IMR-90 (cell line): ENCODE results near the gene SUGP2. TPM values are rescaled to one million over a fixed set of nuclear protein-coding genes. Genes with fewer than 3 reads are reported as not detected.

ENCODE experiments used
- ATAC-seq: fragments of 200-7000 bp; cut with Tn5 transposase; 2 replicates; pipeline ENCODE4 v1.9.1; 2020; ENCODE audit warnings: low read depth, mild to moderate bottlenecking, moderate library complexity
- BruUV-seq: library from RNA; stranded (reverse); fragments of 400-500 nt; replicated peaks from 2 replicates; lab custom pipeline; 2021; lab: Mats Ljungman, UMichigan
- CTCF ChIA-PET: fragments of 300-600 bp; formaldehyde crosslinking; extraction: SDS; loops from one replicate; lab custom pipeline; 2021; ENCODE audit warnings: antibody characterized with exemption; lab: Yijun Ruan, JAX
- POLR2A ChIA-PET: fragments of 300-600 bp; sonication (Branson Sonifier 250); formaldehyde crosslinking; loops from one replicate; lab custom pipeline; 2022; ENCODE audit warnings: antibody characterized with exemption; ENCODE audit not compliant: unreplicated experiment; lab: Charles Lee
- DNase-seq: peaks from one replicate; pipeline ENCODE4 v3.0.0; 2013
- H2AFZ ChIP-seq: replicated peaks from 2 replicates; pipeline ENCODE3; 2013; ENCODE audit warnings: low read length, mild to moderate bottlenecking; ENCODE audit not compliant: poor library complexity
- H2AK5ac ChIP-seq: 2 replicates; pipeline ENCODE4 v1.6.1; 2013; ENCODE audit warnings: low read depth, low read length, inconsistent platforms
- H2AK9ac ChIP-seq: replicated peaks from 2 replicates; pipeline ENCODE3; 2013; ENCODE audit warnings: mild to moderate bottlenecking, low read depth, low read length, moderate library complexity; ENCODE audit not compliant: poor library complexity
- H2BK120ac ChIP-seq: 2 replicates; pipeline ENCODE4 v1.6.1; 2013; ENCODE audit warnings: low read depth, low read length, inconsistent platforms
- H2BK15ac ChIP-seq: 3 replicates; pipeline ENCODE4 v1.6.1; 2013; ENCODE audit warnings: low read depth, low read length, inconsistent platforms
- H2BK20ac ChIP-seq: 2 replicates; pipeline ENCODE4 v1.6.1; 2013; ENCODE audit warnings: low read depth, mild to moderate bottlenecking, inconsistent platforms, low read length, moderate library complexity
- H2BK5ac ChIP-seq: 2 replicates; pipeline ENCODE4 v1.6.1; 2013; ENCODE audit warnings: mild to moderate bottlenecking, low read depth, low read length, inconsistent platforms; ENCODE audit not compliant: poor library complexity, severe bottlenecking
- H3K14ac ChIP-seq: replicated peaks from 2 replicates; pipeline ENCODE4 v1.6.1; 2013; ENCODE audit warnings: low read depth, low read length, inconsistent platforms
- H3K18ac ChIP-seq: 2 replicates; pipeline ENCODE4 v1.6.1; 2013; ENCODE audit warnings: low read depth, low read length, control low read depth
- H3K23ac ChIP-seq: 2 replicates; pipeline ENCODE4 v1.6.1; 2013; ENCODE audit warnings: low read depth, low read length, inconsistent platforms
- H3K27ac ChIP-seq: 2 replicates; pipeline ENCODE4 v1.5.1; 2013; ENCODE audit warnings: mild to moderate bottlenecking, control low read depth, low read length; ENCODE audit not compliant: insufficient read depth
- H3K27me3 ChIP-seq: 2 replicates; pipeline ENCODE4 v1.6.1; 2013; ENCODE audit warnings: low read length; ENCODE audit not compliant: control insufficient read depth, insufficient read depth
- H3K36me3 ChIP-seq: 2 replicates; pipeline ENCODE4 v1.6.1; 2013; ENCODE audit warnings: low read length, mixed read lengths; ENCODE audit not compliant: control insufficient read depth, insufficient read depth
- H3K4ac ChIP-seq: 2 replicates; pipeline ENCODE4 v1.6.1; 2013; ENCODE audit warnings: low read depth, low read length, inconsistent platforms
- H3K4me1 ChIP-seq: 2 replicates; pipeline ENCODE4 v1.6.1; 2013; ENCODE audit warnings: low read length, mixed read lengths; ENCODE audit not compliant: control insufficient read depth, insufficient read depth
- H3K4me2 ChIP-seq: 2 replicates; pipeline ENCODE4 v1.6.1; 2013; ENCODE audit warnings: low read depth, mild to moderate bottlenecking, control low read depth, low read length, moderate library complexity
- H3K4me3 ChIP-seq: 2 replicates; pipeline ENCODE4 v1.5.1; 2013; ENCODE audit warnings: low read depth, mild to moderate bottlenecking, control low read depth, low read length, moderate library complexity; ENCODE audit not compliant: insufficient read depth
- H3K56ac ChIP-seq: 2 replicates; pipeline ENCODE4 v1.6.1; 2013; ENCODE audit warnings: low read length, inconsistent platforms; ENCODE audit not compliant: insufficient read depth; ENCODE audit errors: extremely low read depth
- H3K79me1 ChIP-seq, 2 experiments: 2 replicates each; pipeline ENCODE4 v1.6.1; 2013; ENCODE audit warnings: low read length in 2 of 2, inconsistent platforms in 1 of 2, low read depth in 1 of 2
- H3K9ac ChIP-seq: 2 replicates; pipeline ENCODE4 v1.6.1; 2013; ENCODE audit warnings: low read depth, low read length, control low read depth
- H3K9me1 ChIP-seq: 2 replicates; pipeline ENCODE4 v1.6.1; 2013; ENCODE audit warnings: low read length, inconsistent platforms; ENCODE audit not compliant: insufficient read depth
- H3K9me3 ChIP-seq: 2 replicates; pipeline ENCODE4 v1.6.1; 2013; ENCODE audit warnings: low read length; ENCODE audit not compliant: control insufficient read depth, insufficient read depth
- H4K20me1 ChIP-seq: 2 replicates; pipeline ENCODE4 v1.6.1; 2013; ENCODE audit warnings: low read length, inconsistent platforms; ENCODE audit not compliant: insufficient read depth
- H4K5ac ChIP-seq: 2 replicates; pipeline ENCODE4 v1.6.1; 2013; ENCODE audit warnings: mild to moderate bottlenecking, low read depth, low read length, control low read depth
- H4K8ac ChIP-seq, 2 experiments: 2 replicates each; pipeline ENCODE4 v1.6.1; 2013; ENCODE audit warnings: low read depth in 2 of 2, low read length in 2 of 2, control low read depth in 1 of 2, inconsistent platforms in 1 of 2
- H4K91ac ChIP-seq: 2 replicates; pipeline ENCODE4 v1.6.1; 2013; ENCODE audit warnings: low read depth, low read length, inconsistent platforms; ENCODE audit not compliant: insufficient read depth
- BHLHE40 ChIP-seq: fragments of 150-350 bp; IDR thresholded peaks from 2 replicates; pipeline ENCODE4 v1.6.1; 2016; ENCODE audit warnings: mild to moderate bottlenecking, low read depth, low read length
- CEBPB ChIP-seq: IDR thresholded peaks from 2 replicates; pipeline ENCODE4 v1.6.1; 2012; ENCODE audit warnings: low read depth, low read length, improper control_type of control experiment
- CHD1 ChIP-seq: IDR thresholded peaks from 2 replicates; pipeline ENCODE4 v1.6.1; 2012; ENCODE audit warnings: low read depth, low read length, improper control_type of control experiment
- FOS ChIP-seq: fragments of 150-350 bp; IDR thresholded peaks from 2 replicates; pipeline ENCODE4 v1.6.1; 2016; ENCODE audit warnings: low read depth, low read length
- MAFK ChIP-seq: IDR thresholded peaks from 2 replicates; pipeline ENCODE4 v1.6.1; 2012; ENCODE audit warnings: low read depth, low read length, improper control_type of control experiment
- MAZ ChIP-seq: IDR thresholded peaks from 2 replicates; pipeline ENCODE4 v1.6.1; 2012; ENCODE audit warnings: low read depth, mild to moderate bottlenecking, low read length, improper control_type of control experiment, moderate library complexity, borderline replicate concordance
- MXI1 ChIP-seq: IDR thresholded peaks from 2 replicates; pipeline ENCODE4 v1.6.1; 2012; ENCODE audit warnings: low read depth, mild to moderate bottlenecking, low read length, moderate library complexity, borderline replicate concordance
- NFE2L2 ChIP-seq: fragments of 150-350 bp; IDR thresholded peaks from 2 replicates; pipeline ENCODE4 v1.6.1; 2016; ENCODE audit warnings: low read depth, mild to moderate bottlenecking, low read length
- POLR2A ChIP-seq: IDR thresholded peaks from 2 replicates; pipeline ENCODE4 v1.6.1; 2012; ENCODE audit warnings: mild to moderate bottlenecking, low read depth, low read length
- RAD21 ChIP-seq: IDR thresholded peaks from 2 replicates; pipeline ENCODE4 v1.6.1; 2012; ENCODE audit warnings: low read length, improper control_type of control experiment
- RCOR1 ChIP-seq: IDR thresholded peaks from 2 replicates; pipeline ENCODE4 v1.6.1; 2012; ENCODE audit warnings: mild to moderate bottlenecking, low read length, improper control_type of control experiment; ENCODE audit not compliant: insufficient replicate concordance
- RFX5 ChIP-seq: IDR thresholded peaks from 2 replicates; pipeline ENCODE4 v1.8.0; 2012; ENCODE audit warnings: low read depth, mild to moderate bottlenecking, low read length, moderate library complexity
- SMC3 ChIP-seq: fragments of 150-350 bp; IDR thresholded peaks from 2 replicates; pipeline ENCODE4 v1.6.1; 2016; ENCODE audit warnings: low read depth, mild to moderate bottlenecking, antibody characterized with exemption, low read length, moderate library complexity
- USF2 ChIP-seq: fragments of 150-350 bp; IDR thresholded peaks from 2 replicates; pipeline ENCODE4 v1.6.1; 2017; ENCODE audit warnings: mild to moderate bottlenecking, antibody characterized with exemption, low read length, low read depth
- WGBS, 2 experiments: methylation state at CpG; one replicate each; pipeline versions ENCODE4 v1.1.5 to v1.1.7; 2013; ENCODE audit warnings: missing lambda C conversion rate in 2 of 2; ENCODE audit not compliant: insufficient read length in 1 of 2; ENCODE audit errors: extremely low coverage in 2 of 2; 5-methylcytosine and 5-hydroxymethylcytosine counted together
- dilution Hi-C: fragments of 300-500 bp; cut with HindIII; formaldehyde crosslinking; loops from one replicate; pipeline ENCODE4 v1.14.3; 2018; ENCODE audit warnings: low sequenced_read_pairs; ENCODE audit not compliant: unreplicated experiment
- in situ Hi-C: fragments of 300-500 bp; cut with MboI; formaldehyde crosslinking; loops from 3 replicates; pipeline ENCODE4 v1.14.3; 2019; ENCODE audit warnings: low sequenced_read_pairs, inconsistent platforms, mixed read lengths
- intact Hi-C: fragments of 100-400 bp; cut with micrococcal nuclease; formaldehyde crosslinking; loops from 2 replicates; pipeline ENCODE4 v1.10.0; 2022
- polyA plus RNA-seq, 3 experiments: library from polyadenylated mRNA; depleted of rRNA; stranded (reverse); fragments of >200 nt; gene quantifications; 2 replicates each; pipeline ENCODE4 v1.2.3, GENCODE V29; 2012; ENCODE audit warnings: low replicate concordance in 1 of 3
- total RNA-seq: library from RNA; depleted of rRNA; stranded (reverse); fragments of >200 nt; gene quantifications from 2 replicates; pipeline ENCODE4 v1.2.3, GENCODE V29; 2012
- TF ChIP-seq, protein P1 (sequence below): fragments of 150-350 bp; IDR thresholded peaks from 2 replicates; pipeline ENCODE4 v1.6.1; 2016; ENCODE audit warnings: low read depth, mild to moderate bottlenecking, low read length, moderate library complexity, borderline replicate concordance

SUGP2 gene
- total and polyA plus RNA-seq, 2 of the 4 experiments (the other 2 are of a cell fraction) = 25.8 to 69.2 TPM

- TF ChIP-seq MAZ (no peak), POLR2A (peak; percentile 58), FOS (0 out of 2 replicates have a peak, but pooled peaks have one; percentile 21)
These were observed 719 bp downstream of the SUGP2 start (continued) for GRCh38 chr19:19032420-19033175.

DNA sequence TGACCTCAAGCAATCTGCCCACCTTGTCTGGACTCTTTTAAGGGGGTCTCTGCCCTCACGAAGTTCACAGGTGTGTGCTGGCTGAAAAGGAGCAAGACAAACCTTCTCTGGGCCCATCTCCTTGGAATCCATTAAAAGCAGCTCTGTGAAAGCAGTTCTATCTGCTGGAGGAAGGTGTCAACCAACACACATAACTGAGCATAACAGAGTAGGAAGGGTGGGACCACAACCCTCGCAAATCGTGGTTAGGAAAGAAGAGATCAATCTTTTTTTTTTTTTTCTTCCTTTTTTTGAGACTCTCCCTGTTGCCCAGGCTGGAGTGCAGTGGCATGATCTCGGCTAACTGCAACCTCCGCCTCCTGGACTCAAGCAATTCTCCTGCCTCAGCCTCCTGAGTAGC lies 1.4 kb downstream of the SUGP2 start:
- peaks cover 7% of the 10 kb centered on the region; the same call in 1 of the 2 replicates for H3K9me1 ChIP-seq
- no peak overlapping the region for H3K56ac ChIP-seq
- H2AK9ac ChIP-seq = no peak overlapping the region
- H2BK20ac ChIP-seq = no peak overlapping the region
- no peak overlapping the region for H4K8ac ChIP-seq
- TF ChIP-seq SMC3 (no peak), MAZ (no peak), FOS (no peak), MXI1 (no peak), CHD1 (no peak), BHLHE40 (no peak), MAFK (no peak), USF2 (no peak), RFX5 (no peak), RCOR1 (no peak), POLR2A (no peak), RAD21 (no peak), CEBPB (no peak), NFE2L2 (no peak)
- TF ChIP-seq, protein P1, sequence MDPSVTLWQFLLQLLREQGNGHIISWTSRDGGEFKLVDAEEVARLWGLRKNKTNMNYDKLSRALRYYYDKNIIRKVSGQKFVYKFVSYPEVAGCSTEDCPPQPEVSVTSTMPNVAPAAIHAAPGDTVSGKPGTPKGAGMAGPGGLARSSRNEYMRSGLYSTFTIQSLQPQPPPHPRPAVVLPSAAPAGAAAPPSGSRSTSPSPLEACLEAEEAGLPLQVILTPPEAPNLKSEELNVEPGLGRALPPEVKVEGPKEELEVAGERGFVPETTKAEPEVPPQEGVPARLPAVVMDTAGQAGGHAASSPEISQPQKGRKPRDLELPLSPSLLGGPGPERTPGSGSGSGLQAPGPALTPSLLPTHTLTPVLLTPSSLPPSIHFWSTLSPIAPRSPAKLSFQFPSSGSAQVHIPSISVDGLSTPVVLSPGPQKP = no peak
- peaks cover 6% of the 10 kb centered on the region for H3K4me1 ChIP-seq
- intact Hi-C loops = no loop called here
- 0 out of 2 replicates have a peak overlapping the region, but pooled peaks have one; percentile 13 for H3K14ac ChIP-seq
- H3K4me3 ChIP-seq = no peak overlapping the region
- peak overlapping the region; percentile 36; the same call in 1 of the 2 replicates for H3K4ac ChIP-seq
- H2AK5ac ChIP-seq = no peak overlapping the region
- CTCF ChIA-PET = no interaction called here
- dilution Hi-C loops = no loop called here
- peaks cover 21% of the 10 kb centered on the region for H4K20me1 ChIP-seq
- DNase-seq (no peak), ATAC-seq (no peak)
- H3K4me2 ChIP-seq = peak overlapping the region; percentile 56
- no CpG with 5 or more reads among the region's 5 CpGs for WGBS, 2 experiments
- no peak overlapping the region for H2AFZ ChIP-seq
- H3K36me3 ChIP-seq = peaks cover 19% of the 10 kb centered on the region
- H2BK15ac ChIP-seq = no peak overlapping the region
- no peak overlapping the region for H3K18ac ChIP-seq
- BruUV-seq = no TSS peak
- no peak overlapping the region for H3K9ac ChIP-seq
- H2BK120ac ChIP-seq = no peak overlapping the region
- peaks cover 37 to 73% of the 10 kb centered on the region in 2 experiments for H3K79me1 ChIP-seq
- H3K27ac ChIP-seq = no peak overlapping the region
- POLR2A ChIA-PET = interaction anchor here (0.8 kb wide), 1 partner anchor 11 kb away, joined by 8 read pairs; no protein-coding TSS in a partner anchor
- no peaks in the 10 kb centered on the region for H3K9me3 ChIP-seq
- in situ Hi-C loops = no loop called here
- H4K5ac ChIP-seq = no peak overlapping the region
- no peak overlapping the region for H3K23ac ChIP-seq
- H3K27me3 ChIP-seq = no peaks in the 10 kb centered on the region
- H2BK5ac ChIP-seq = no peak overlapping the region
- no peak overlapping the region for H4K91ac ChIP-seq
